ENCODE results near the gene GLT6D1.

GLT6D1 gene

DNA sequence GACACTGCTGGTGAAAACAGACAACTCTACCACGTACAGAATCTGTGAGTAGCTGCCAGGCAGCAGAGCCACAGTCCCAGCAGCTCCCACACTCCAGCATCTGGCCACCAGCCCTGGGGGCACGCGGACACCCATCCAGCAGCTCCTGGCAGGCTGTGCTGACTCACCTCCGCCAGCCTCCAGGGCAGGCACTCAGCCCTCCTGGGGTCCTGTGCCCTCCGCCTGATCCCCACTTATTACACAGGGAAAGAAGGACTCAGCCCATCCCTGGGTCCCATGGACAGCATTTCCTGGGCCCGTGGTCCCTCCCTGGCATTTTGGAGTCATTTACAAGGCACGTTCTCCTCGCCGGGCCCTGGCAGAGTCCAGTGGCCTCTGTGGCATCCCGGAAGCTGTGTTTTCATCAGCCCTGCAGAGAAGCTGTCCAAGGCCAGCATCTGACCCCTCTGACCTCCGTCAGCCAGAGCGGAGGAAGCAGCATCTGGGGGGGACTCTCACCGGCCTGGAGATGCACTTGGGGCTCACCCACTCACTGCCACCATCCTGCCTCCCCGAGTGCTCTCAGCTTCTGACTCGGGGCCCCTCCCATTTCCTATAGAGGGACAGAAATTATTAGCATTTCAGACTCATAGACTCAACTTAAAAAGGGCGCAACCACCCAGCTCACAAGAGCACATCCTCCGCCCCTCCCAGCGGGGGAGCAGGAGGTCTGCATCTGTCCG lies 56.2 kb downstream of the GLT6D1 start:
- DNase-seq: no peak

DNA sequence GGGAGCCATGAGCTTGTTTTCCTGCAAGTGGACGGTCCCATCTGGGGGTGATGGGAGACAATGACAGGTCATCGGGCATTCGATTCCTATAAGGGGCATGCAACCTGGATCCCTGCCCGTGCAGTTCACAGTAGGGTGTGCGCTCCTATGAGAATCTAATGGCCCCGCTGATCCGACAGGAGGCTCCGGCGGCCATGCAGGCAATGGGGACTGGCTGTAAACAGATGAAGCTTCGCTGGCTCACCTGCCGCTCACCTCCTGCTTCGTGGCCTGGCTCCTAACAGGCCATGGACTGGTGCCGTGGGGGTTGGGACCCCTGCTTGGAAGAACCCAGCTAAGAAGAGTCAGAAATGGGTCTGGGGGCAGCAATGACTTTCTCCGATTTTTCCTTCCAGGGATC lies 56.8 kb downstream of the GLT6D1 start:
- no peak for DNase-seq

DNA sequence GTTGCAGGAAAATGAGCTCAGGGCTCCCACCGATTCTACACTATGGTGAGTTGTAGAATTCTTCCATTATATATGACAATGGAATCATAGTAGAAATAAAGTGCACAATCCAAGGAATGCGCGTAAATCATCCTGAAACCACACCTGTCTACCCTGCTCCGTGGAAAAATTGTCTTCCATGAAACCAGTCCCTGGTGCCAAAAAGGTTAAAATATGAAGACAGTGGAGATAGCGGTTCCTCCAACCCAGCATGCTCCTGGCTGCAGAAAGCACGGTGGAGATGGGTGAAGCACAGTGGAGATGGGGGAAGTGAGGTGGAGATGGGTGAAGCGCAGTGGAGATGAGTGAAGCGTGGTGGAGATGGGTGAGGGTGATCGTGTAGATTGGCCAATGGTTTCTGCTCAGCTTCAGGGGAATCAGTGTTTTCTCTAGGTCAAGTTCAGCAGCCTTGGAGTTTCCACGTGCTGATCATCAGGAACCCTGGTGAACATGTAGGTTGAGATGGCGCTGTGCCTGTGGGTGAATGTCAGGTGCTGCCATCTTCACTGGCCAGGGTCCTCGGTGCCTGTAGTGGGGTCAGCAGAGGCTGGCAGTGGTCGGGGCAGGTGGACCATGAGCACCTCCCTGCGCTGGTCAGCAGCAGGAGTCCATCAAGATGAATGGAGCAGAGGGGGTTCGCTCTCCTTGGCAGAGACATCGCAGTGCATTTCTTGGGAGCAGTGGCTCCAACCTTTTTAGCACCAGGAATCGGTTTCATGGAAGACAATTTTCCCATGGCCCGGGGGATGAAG lies 57.5 kb downstream of the GLT6D1 start:
- no peak for DNase-seq

DNA sequence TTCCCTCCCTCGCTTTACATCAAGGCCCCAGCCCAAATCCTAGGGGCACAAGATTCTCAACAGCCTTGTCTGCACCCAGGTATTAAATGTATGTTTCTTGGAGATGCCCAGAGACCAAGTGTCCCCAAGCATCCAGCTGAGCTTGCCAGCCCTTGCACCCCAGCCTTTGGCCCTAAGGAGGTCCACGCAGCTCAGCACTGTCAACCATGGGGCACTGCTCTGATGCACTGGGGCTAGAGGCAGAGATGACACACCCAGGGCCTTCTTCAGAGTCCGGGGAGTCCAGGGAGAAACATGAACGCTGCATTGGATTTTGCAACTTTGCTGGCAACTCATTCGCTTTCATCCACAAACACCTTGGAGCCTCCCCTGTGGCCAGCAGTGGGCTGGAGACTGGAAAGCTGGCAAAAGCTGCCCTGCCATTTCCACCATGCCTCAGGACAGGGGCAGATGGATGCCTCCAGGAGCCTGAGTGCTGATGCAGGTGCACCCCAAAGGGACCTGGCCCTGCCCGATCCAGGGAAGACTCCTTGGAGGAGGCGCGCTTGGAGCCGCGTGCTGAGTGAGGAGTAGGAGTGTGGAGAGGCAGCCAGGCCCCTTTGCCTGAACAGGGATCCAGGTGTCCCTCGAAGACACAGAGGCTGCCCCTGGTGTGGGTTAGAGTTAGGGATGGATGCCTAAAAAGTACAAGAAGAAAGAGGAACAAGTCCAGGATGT lies 58.5 kb downstream of the GLT6D1 start:
- no peak for DNase-seq

DNA sequence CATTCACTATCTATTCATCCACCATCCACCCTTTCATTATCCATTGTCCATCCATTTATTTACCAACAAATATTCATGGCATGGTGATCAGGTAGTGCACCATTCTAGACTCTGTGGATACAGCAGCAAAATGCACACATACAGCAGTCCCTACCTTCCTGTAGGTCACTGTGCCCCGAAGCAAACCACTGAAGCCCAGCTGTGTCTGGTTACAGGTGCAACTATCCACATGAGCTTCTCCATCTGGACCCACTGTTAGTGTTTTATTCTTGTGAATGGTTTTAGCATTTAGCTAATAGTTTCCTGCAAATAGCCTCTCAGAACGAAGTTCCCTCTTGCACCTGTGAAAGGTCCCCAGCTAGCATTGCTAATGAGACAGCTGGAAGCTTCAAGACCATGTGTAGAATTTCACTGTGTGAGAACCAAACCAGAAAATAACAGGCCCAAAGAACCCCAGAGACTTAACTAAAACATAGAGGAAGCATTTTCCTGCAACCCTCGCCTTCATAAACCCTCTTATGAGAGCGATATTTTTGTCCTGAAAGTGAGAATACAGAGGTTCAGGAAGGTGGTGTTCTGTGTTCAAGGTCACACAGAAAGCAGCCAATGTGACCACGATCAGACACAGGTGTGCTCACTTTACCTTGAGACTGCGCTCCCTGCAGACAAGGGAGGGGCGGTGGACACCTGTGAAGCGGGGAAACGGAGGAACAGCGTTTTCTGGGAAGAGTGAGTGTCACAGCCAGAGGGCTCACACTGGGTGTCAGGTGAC lies 59.3 kb downstream of the GLT6D1 start:
- no peak for DNase-seq

DNA sequence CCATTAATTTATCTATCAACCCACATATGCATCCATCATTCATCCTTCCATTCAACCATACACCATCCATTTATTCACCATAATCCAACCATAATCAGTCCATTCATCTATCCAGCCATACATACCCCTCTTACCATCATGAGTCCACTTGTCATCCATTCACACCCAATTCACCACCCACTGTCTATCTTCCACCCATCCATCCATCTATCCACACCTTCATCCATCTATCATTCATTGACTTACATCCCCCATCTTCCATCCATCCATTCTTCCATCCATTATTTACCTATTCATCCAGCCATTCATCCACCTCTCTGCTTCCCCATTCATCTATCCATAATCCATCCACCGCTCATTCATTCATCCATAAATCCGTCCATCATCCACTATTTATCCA lies 60.0 kb downstream of the GLT6D1 start:
- no peak for DNase-seq

DNA sequence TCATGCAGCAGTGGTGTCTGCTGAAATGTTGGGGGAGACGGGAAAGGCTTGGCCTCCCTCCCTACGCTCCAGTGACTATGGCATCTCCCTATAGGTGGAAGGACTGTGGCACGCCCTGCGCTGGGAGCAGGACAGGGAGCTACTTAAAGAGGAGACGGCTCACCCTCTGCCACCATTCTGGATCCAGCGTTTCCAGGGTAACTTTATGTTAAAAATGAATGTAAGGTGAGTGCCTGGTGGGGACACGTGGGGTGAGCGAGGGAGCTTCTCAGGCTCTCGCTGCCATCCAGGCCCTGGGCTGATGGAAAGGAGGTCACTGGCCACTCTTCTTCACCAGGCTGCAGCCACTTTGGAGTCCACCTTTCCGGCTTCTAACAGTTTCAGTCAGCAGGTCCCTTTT lies 62.1 kb downstream of the GLT6D1 start:
- DNase-seq: no peak

DNA sequence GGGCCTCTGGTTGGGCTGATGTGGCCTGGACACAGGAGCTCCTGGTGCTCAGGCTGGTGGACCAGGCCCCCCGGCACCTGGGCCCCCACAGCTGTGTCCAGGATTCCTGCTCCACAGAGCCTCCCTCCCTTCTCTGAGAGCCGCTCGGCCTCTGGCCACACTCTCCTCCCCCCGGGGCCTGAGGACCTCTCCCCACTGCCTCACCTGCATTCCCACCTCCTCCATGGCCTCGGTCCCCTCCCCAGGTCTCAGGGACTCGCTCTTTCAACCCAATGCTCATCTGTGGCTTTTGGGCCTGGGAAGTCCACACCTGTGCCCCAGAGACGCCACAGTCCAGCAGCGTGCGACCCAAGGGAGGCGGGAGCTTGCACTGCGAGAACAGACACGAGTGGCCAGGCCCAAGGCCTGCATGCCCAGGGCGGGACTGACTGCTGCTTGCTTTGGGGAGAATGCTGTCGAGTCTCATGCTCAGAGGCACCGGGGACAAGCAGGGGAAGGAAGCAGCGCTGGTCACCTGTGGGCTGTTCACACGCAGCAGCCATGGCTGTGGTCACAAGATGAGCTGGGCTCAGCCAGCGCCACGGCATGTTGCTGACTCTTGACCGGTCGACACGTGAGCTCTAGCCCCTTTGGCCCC lies 63.2 kb downstream of the GLT6D1 start:
- no peak for DNase-seq

DNA sequence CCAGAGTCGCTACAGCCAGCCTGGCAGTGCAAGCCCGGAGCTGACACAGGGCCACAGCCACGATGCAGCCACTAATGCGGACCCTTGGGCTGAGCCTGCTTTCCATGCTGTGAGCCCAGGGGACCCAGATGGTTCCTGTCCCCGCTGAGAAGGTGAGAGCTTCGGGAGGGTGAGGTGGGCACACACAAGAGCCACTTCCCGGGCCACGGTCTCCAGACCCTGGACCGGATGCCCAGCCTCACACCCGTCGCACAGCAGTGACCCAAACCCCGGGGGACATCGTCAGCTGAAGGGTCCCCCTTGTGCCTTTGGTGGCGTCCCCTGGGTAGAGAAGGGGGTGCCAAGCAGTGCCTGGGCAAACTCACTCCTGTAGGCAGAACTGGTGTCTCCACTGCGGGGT lies 64.4 kb downstream of the GLT6D1 start:
- no peak for DNase-seq

DNA sequence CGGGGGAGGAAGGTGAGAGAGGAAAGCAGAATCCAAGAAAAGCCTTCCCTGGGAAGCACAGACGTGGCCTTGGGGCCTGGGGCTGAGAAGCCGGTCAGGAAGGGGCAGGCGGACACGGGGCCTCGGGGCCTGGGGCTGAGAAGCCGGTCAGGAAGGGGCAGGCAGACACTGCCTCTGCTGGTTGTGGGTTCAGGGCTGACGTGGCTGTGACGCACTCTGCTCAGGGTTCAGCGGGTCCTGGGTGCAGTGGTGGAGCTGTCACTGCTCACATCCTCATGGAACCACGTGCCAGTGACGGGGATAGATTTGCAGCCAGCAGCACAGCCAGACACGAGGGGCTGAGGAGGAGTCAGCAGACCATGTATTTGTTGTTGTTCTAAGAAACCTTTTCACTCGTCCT lies 65.0 kb downstream of the GLT6D1 start:
- DNase-seq: no peak
